ENCODE results near the gene PPP6R1. TPM values are rescaled to one million over a fixed set of nuclear protein-coding genes. Genes with fewer than 3 reads are reported as not detected.

PPP6R1 gene
- total and polyA plus RNA-seq, 2 of the 13 experiments (the other 11 are each of a cell fraction or from before 2014, with no cell fraction given) = 25.8 to 54.0 TPM

GRCh38 chr19:55301459-55302317 lies 42.9 kb upstream of the PPP6R1 start (continued):
- TF ChIP-seq, protein P1, sequence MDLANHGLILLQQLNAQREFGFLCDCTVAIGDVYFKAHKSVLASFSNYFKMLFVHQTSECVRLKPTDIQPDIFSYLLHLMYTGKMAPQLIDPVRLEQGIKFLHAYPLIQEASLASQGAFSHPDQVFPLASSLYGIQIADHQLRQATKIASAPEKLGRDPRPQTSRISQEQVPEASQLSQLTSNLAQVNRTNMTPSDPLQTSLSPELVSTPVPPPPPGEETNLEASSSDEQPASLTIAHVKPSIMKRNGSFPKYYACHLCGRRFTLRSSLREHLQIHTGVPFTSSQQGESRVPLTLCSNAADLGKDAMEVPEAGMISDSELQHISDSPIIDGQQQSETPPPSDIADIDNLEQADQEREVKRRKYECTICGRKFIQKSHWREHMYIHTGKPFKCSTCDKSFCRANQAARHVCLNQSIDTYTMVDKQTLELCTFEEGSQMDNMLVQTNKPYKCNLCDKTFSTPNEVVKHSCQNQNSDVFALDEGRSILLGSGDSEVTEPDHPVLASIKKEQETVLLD (CRISPR knock-in tag; IDR thresholded peaks at IDR 0.05; ENCODE audit: low read depth) = no peak
- TF ChIP-seq ZNF589 (CRISPR knock-in tag; conservative IDR thresholded peaks at IDR 0.05) = no peak
- TF ChIP-seq ZNF570 (CRISPR knock-in tag; IDR thresholded peaks at IDR 0.05; ENCODE audit: borderline replicate concordance) = no peak
- TF ChIP-seq GFI1 (CRISPR knock-in tag; IDR thresholded peaks at IDR 0.05; ENCODE audit: borderline replicate concordance) = no peak
- TF ChIP-seq ZNF562 (CRISPR knock-in tag; IDR thresholded peaks at IDR 0.05; ENCODE audit: borderline replicate concordance) = no peak
- TF ChIP-seq MED1 (CRISPR knock-in tag; IDR thresholded peaks at IDR 0.05) = 0 out of 2 replicates have a peak, but pooled peaks have one; percentile 36
- TF ChIP-seq, protein P2, sequence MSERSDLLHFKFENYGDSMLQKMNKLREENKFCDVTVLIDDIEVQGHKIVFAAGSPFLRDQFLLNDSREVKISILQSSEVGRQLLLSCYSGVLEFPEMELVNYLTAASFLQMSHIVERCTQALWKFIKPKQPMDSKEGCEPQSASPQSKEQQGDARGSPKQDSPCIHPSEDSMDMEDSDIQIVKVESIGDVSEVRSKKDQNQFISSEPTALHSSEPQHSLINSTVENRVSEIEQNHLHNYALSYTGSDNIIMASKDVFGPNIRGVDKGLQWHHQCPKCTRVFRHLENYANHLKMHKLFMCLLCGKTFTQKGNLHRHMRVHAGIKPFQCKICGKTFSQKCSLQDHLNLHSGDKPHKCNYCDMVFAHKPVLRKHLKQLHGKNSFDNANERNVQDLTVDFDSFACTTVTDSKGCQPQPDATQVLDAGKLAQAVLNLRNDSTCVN (CRISPR knock-in tag; IDR thresholded peaks at IDR 0.05; ENCODE audit: borderline replicate concordance) = no peak
- no peak for TF ChIP-seq SAFB2 (CRISPR knock-in tag; IDR thresholded peaks at IDR 0.05; ENCODE audit: borderline replicate concordance, low read depth)
- no peak for TF ChIP-seq POGZ (CRISPR knock-in tag; IDR thresholded peaks at IDR 0.05)
- TF ChIP-seq ZFP82 (CRISPR knock-in tag; IDR thresholded peaks at IDR 0.05; ENCODE audit: borderline replicate concordance) = no peak
- TF ChIP-seq MAFK (conservative IDR thresholded peaks at IDR 0.05 in 1 of 2, IDR thresholded peaks at IDR 0.05 in 1 of 2; ENCODE audit: low read length in 2 of 2) = no peak
- TF ChIP-seq NCOA1 (CRISPR knock-in tag; IDR thresholded peaks at IDR 0.05) = no peak
- no peak for TF ChIP-seq ZFP36 (IDR thresholded peaks at IDR 0.05; ENCODE audit: borderline replicate concordance, low read depth, low read length, partially characterized antibody)
- TF ChIP-seq ZNF607 (CRISPR knock-in tag; IDR thresholded peaks at IDR 0.05; ENCODE audit: borderline replicate concordance) = no peak
- no peak for TF ChIP-seq ZMYM3 (CRISPR knock-in tag; IDR thresholded peaks at IDR 0.05)
- TF ChIP-seq UBTF (CRISPR knock-in tag; IDR thresholded peaks at IDR 0.05) = no peak
- TF ChIP-seq, protein P3, sequence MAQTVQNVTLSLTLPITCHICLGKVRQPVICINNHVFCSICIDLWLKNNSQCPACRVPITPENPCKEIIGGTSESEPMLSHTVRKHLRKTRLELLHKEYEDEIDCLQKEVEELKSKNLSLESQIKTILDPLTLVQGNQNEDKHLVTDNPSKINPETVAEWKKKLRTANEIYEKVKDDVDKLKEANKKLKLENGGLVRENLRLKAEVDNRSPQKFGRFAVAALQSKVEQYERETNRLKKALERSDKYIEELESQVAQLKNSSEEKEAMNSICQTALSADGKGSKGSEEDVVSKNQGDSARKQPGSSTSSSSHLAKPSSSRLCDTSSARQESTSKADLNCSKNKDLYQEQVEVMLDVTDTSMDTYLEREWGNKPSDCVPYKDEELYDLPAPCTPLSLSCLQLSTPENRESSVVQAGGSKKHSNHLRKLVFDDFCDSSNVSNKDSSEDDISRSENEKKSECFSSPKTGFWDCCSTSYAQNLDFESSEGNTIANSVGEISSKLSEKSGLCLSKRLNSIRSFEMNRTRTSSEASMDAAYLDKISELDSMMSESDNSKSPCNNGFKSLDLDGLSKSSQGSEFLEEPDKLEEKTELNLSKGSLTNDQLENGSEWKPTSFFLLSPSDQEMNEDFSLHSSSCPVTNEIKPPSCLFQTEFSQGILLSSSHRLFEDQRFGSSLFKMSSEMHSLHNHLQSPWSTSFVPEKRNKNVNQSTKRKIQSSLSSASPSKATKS (CRISPR knock-in tag; IDR thresholded peaks at IDR 0.05) = no peak
- TF ChIP-seq SIX1 (CRISPR knock-in tag; IDR thresholded peaks at IDR 0.05; ENCODE audit: borderline replicate concordance) = no peak
- no peak for TF ChIP-seq ZNF724P (CRISPR knock-in tag; IDR thresholded peaks at IDR 0.05; ENCODE audit: borderline replicate concordance)
- peak; percentile 78 for TF ChIP-seq STAG1 (CRISPR knock-in tag; IDR thresholded peaks at IDR 0.05)
- TF ChIP-seq ZNF274 (CRISPR knock-in tag; IDR thresholded peaks at IDR 0.05) = no peak
- TF ChIP-seq TBX3 (IDR thresholded peaks at IDR 0.05; ENCODE audit: borderline replicate concordance) = no peak
- TF ChIP-seq TOPORS (CRISPR knock-in tag; IDR thresholded peaks at IDR 0.05) = no peak
